ENCODE measurements around the gene RIC8A. TPM values are rescaled to one million over a fixed set of nuclear protein-coding genes. Genes with fewer than 3 reads are reported as not detected.

Gene RIC8A
- total and polyA plus RNA-seq, 10 of the 15 experiments (the other 5 are each of a cell fraction or from before 2014, with no cell fraction given): 10.4 to 157 (median 81.4) TPM

GRCh38 chr11:235609-235996, 28.1 kb downstream of the RIC8A start:
- WGBS (ENCODE audit: insufficient coverage, insufficient replicate concordance, low lambda C conversion rate, missing lambda C conversion rate): 1% methylated on average over 13 of the region's 13 CpGs
- intact Hi-C loops (cut with micrococcal nuclease; ENCODE audit: unreplicated experiment): no loop called here
- Histone ChIP-seq H2AFZ (ENCODE audit: control insufficient read depth, low read depth, low read length) (peak overlapping the region; percentile 90), H3K4me2 (ENCODE audit: control insufficient read depth, insufficient read depth) (peak overlapping the region; percentile 98), H3K27ac (ENCODE audit: control insufficient read depth, insufficient read depth) (peak overlapping the region; percentile 71), H3K36me3 (ENCODE audit: control insufficient read depth in 2 of 2, insufficient read depth in 2 of 2, low read length in 1 of 2) (0 out of 4 replicates have a peak, but pooled peaks cover 0 to 10% of the 10 kb centered on the region in 2 experiments), H3K79me2 (ENCODE audit: control insufficient read depth, insufficient read depth, low read length) (peaks cover 38% of the 10 kb centered on the region), H4K20me1 (ENCODE audit: control insufficient read depth, insufficient read depth) (no peaks in the 10 kb centered on the region), H3K27me3 (replicated peaks in 1 of 2; ENCODE audit: control insufficient read depth in 2 of 2, insufficient read depth in 2 of 2, low read length in 1 of 2) (no peaks in the 10 kb centered on the region), H3K9ac (ENCODE audit: control insufficient read depth, insufficient read depth, low read length) (peak overlapping the region; percentile 86), H3K4me3 (peak overlapping the region; percentile 80), H3K9me3 (replicated peaks; ENCODE audit: control insufficient read depth, insufficient read depth, low read length) (no peaks in the 10 kb centered on the region), H3K4me1 (ENCODE audit: control insufficient read depth, insufficient read depth, low read length) (no peaks in the 10 kb centered on the region)
- ATAC-seq: peak; percentile 32
- FAIRE-seq: peak; percentile 61
- RAD21 ChIA-PET (ENCODE audit: unreplicated experiment): interaction anchor here (1.3 to 1.9 kb wide), 2 partner anchors 28 to 69 kb away, joined by 3 to 6 read pairs; partner anchors contain the start of genes BET1L and RIC8A
- POLR2A ChIA-PET: interaction anchor here (1.1 to 2.6 kb wide), 3 partner anchors 16 to 117 kb away, joined by 3 to 12 read pairs (median 4); partner anchors contain the start of genes BET1L and RIC8A
- CTCF ChIA-PET: interaction anchor here (0.8 to 1.4 kb wide), 4 partner anchors 15 to 73 kb away, joined by 3 to 4 read pairs (median 4); partner anchors contain the start of gene BET1L
- SMC1A ChIA-PET (ENCODE audit: uncharacterized antibody, unreplicated experiment): interaction anchor here (0.6 to 1.3 kb wide), 4 partner anchors 15 to 278 kb away, joined by 3 to 4 read pairs (median 3); no protein-coding TSS in a partner anchor
- in situ Hi-C loops (cut with MboI): no loop called here
- BruUV-seq (replicated peaks): no TSS peak
- no peak for DNase-seq (ENCODE audit: low read depth, low spot score)
- peak; percentile 46; the same call in 1 of the 2 replicates for TF ChIP-seq ATF7 (IDR thresholded peaks at IDR 0.05; ENCODE audit: low read depth)
- no peak for TF ChIP-seq EGR1 (IDR thresholded peaks at IDR 0.05; ENCODE audit: borderline replicate concordance in 1 of 2, low read depth in 2 of 2, low read length in 2 of 2)
- TF ChIP-seq NFIC (IDR thresholded peaks at IDR 0.05; ENCODE audit: low read depth, low read length): no peak
- TF ChIP-seq KLF5 (IDR thresholded peaks at IDR 0.05; ENCODE audit: partially characterized antibody): no peak
- TF ChIP-seq MLLT1 (IDR thresholded peaks at IDR 0.05): peak; percentile 31; the same call in 1 of the 2 replicates
- TF ChIP-seq MEF2B (IDR thresholded peaks at IDR 0.05; ENCODE audit: partially characterized antibody, poor library complexity, severe bottlenecking): peak; percentile 18
- TF ChIP-seq PKNOX1 (IDR thresholded peaks at IDR 0.05): no peak
- TF ChIP-seq RELB (IDR thresholded peaks at IDR 0.05; ENCODE audit: low read depth): peak; percentile 34; the same call in 1 of the 2 replicates
- TF ChIP-seq GATAD2B (conservative IDR thresholded peaks at IDR 0.05; ENCODE audit: low read depth): no peak
- TF ChIP-seq RUNX3 (IDR thresholded peaks at IDR 0.05; ENCODE audit: low read length): peak; percentile 37; the same call in 1 of the 2 replicates
- no peak for TF ChIP-seq TAF1 (IDR thresholded peaks at IDR 0.05; ENCODE audit: borderline replicate concordance, low read depth, low read length)
- no peak for TF ChIP-seq NFYB (IDR thresholded peaks at IDR 0.05; ENCODE audit: insufficient read depth, low read depth, low read length)
- TF ChIP-seq IKZF1 (conservative IDR thresholded peaks at IDR 0.05): peak; percentile 77; the same call in 1 of the 2 replicates
- TF ChIP-seq DPF2 (IDR thresholded peaks at IDR 0.05): no peak
- no peak for TF ChIP-seq ZNF207 (IDR thresholded peaks at IDR 0.05; ENCODE audit: borderline replicate concordance)
- TF ChIP-seq ZNF687 (IDR thresholded peaks at IDR 0.05): no peak
